IPS-NIHi7 (cell line): Measurements from ENCODE around the gene BRINP1.

ENCODE experiments used
- DNase-seq: peaks from one replicate; pipeline ENCODE4 v3.0.0; 2012; ENCODE audit warnings: mixed read lengths; ENCODE audit errors: extremely low spot score

BRINP1 gene

DNA sequence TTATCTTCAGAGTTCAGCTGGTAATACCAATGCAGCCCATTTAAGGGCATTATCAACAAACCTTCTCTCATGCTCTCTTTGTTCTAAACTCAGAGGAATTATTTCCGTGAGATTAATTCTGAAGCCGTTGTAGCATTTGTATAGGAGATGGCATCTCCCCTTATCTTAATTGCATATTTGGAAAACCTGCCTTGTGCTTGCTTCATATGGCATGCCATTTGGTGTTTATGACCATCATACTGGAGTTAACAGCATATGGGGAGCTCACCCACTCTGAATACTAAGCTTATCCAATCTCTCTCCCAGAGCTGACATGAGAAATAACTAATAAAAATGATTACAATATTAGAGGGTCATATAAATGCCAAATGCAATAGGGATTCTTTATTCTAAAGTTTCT lies 243.2 kb downstream of the BRINP1 start:
- DNase-seq: no peak

DNA sequence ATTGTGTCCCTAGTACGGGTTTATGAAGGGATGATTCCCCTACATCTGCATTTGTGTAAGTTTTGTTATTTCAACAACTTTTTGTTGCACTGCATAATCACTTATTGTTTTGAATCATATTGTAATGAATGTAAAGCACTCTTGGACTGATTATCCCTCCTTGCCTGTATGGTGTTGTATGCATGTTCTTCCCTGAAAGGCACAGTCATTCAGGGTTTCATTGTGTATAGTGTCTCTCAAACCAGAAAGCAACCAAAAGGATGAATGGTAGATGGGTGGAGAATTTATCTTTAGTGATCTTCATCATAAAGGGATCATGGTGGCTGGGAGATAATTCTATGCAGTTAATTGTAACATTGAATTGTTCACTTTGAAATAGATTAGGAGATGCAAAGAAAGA lies 247.3 kb downstream of the BRINP1 start:
- DNase-seq: no peak

DNA sequence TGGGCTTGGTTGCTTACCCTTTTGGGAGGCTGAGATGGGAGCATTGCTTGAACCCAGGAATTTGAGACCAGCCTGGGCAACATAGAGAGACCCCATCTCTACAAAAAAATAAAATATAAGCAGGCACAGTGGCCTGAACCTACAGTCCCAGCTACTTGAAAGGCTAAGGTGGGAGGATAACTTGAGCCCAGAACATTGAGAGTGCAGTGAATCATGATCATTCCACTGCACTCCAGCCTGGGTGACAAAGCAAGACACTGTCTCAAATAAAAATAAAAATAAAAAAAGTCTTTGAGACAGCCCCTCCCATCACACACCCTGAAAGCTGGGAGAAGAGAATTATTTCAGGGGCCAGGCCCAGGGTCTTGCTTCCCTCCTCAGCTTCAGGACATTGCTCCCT lies 251.8 kb downstream of the BRINP1 start:
- no peak for DNase-seq
